H1 (cell line): ENCODE data around the gene ENOPH1. TPM values are rescaled to one million over a fixed set of nuclear protein-coding genes. Genes with fewer than 3 reads are reported as not detected.

Experiments
- ASH2L ChIP-seq: fragments of 200-600, 300-600 bp; sonication (generic); IDR thresholded peaks from one replicate; pipeline ENCODE4 v1.7.1; 2017; ENCODE audit warnings: low read length
- CBX8 ChIP-seq: fragments of 300-800, 300-1000 bp; sonication (generic); IDR thresholded peaks from 2 replicates; pipeline ENCODE4 v1.7.1; 2016; ENCODE audit warnings: low read depth, low read length, borderline replicate concordance
- CHD7 ChIP-seq: fragments of 300-600 bp; sonication (generic); IDR thresholded peaks from 2 replicates; pipeline ENCODE4 v1.7.1; 2012; ENCODE audit warnings: low read length, moderate library complexity, mild to moderate bottlenecking, inconsistent platforms; ENCODE audit not compliant: insufficient replicate concordance
- EGR1 ChIP-seq: IDR thresholded peaks from 2 replicates; pipeline ENCODE4 v1.6.1; 2011; ENCODE audit warnings: low read depth, low read length, borderline replicate concordance
- MAFK ChIP-seq: IDR thresholded peaks from 2 replicates; pipeline ENCODE4 v1.6.1; 2012; ENCODE audit warnings: low read depth, mild to moderate bottlenecking, improper control_type of control experiment, low read length
- POLR2AphosphoS5 ChIP-seq: IDR thresholded peaks from 2 replicates; pipeline ENCODE4 v1.6.1; 2011; ENCODE audit warnings: low read depth, low read length
- RBBP5 ChIP-seq: IDR thresholded peaks from 2 replicates; pipeline ENCODE4 v1.7.1; 2012; ENCODE audit warnings: low read depth, mild to moderate bottlenecking, inconsistent platforms, low read length, moderate library complexity, borderline replicate concordance
- SRF ChIP-seq: IDR thresholded peaks from 2 replicates; pipeline ENCODE4 v1.6.1; 2011; ENCODE audit warnings: mild to moderate bottlenecking, low read depth, low read length, moderate library complexity
- USF2 ChIP-seq: IDR thresholded peaks from 2 replicates; pipeline ENCODE4 v1.6.1; 2011; ENCODE audit warnings: low read length, improper control_type of control experiment
- ZNF274 ChIP-seq: IDR thresholded peaks from 2 replicates; pipeline ENCODE4 v1.7.0; 2012; ENCODE audit warnings: low read length, borderline replicate concordance; ENCODE audit errors: extremely low read depth
- polyA plus RNA-seq, 7 experiments: library from polyadenylated mRNA; depleted of rRNA in 3 of 7; stranded (reverse) in 5 of 7; unstranded in 2 of 7; fragments of >200 nt in 5 of 7; fragments of 200-250 nt in 2 of 7; gene quantifications; 1 replicate in 5 of 7; 2 replicates in 1 of 7; 4 replicates in 1 of 7; pipeline versions ENCODE4 v1.2.1 to v1.2.3, GENCODE V29; 2011 to 2013; ENCODE audit warnings: missing spikeins in 2 of 7, mixed read lengths in 2 of 7
- total RNA-seq: library from RNA; stranded (reverse); fragmentation: NEBNext Ultra II Directional; extraction: Animal tissue kit (Norgen Biotek cat#: 25700); gene quantifications from 2 replicates; pipeline ENCODE4 v1.2.1, GENCODE V29; 2021
- TF ChIP-seq, protein P1 (sequence below): IDR thresholded peaks from 2 replicates; pipeline ENCODE4 v1.6.1; 2012; ENCODE audit warnings: inconsistent platforms

Gene ENOPH1
- total and polyA plus RNA-seq, 2 of the 8 experiments (the other 6 are each of a cell fraction or from before 2014, with no cell fraction given), result 25.1 to 89.3 TPM

GRCh38 chr4:82482387-82482786, 52.0 kb downstream of the ENOPH1 start (continued):
- TF ChIP-seq CHD7, result no peak
- no peak for TF ChIP-seq POLR2AphosphoS5
- TF ChIP-seq EGR1, result no peak
- no peak for TF ChIP-seq ZNF274
- TF ChIP-seq, protein P1, sequence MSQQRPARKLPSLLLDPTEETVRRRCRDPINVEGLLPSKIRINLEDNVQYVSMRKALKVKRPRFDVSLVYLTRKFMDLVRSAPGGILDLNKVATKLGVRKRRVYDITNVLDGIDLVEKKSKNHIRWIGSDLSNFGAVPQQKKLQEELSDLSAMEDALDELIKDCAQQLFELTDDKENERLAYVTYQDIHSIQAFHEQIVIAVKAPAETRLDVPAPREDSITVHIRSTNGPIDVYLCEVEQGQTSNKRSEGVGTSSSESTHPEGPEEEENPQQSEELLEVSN, result no peak
- no peak for TF ChIP-seq SRF
- no peak for TF ChIP-seq MAFK
- TF ChIP-seq USF2, result no peak
- no peak for TF ChIP-seq ASH2L
- no peak for TF ChIP-seq CBX8
- TF ChIP-seq RBBP5, result no peak
